Ishikawa (cell line): Measurements from ENCODE around the gene ABCG5.

ENCODE experiments used
- CEBPB ChIP-seq: IDR thresholded peaks from 2 replicates; pipeline ENCODE4 v1.6.1; 2012
- CREB1 ChIP-seq: IDR thresholded peaks from 2 replicates; pipeline ENCODE4 v1.6.1; 2012; ENCODE audit warnings: low read depth
- EGR1 ChIP-seq: IDR thresholded peaks from 2 replicates; pipeline ENCODE4 v1.6.1; 2012
- EP300 ChIP-seq: IDR thresholded peaks from 2 replicates; pipeline ENCODE4 v1.6.1; 2012; ENCODE audit warnings: borderline replicate concordance
- FOXM1 ChIP-seq: IDR thresholded peaks from 2 replicates; pipeline ENCODE4 v1.6.1; 2012; ENCODE audit warnings: low read depth, borderline replicate concordance
- NFIC ChIP-seq: IDR thresholded peaks from 2 replicates; pipeline ENCODE4 v1.6.1; 2012
- RAD21 ChIP-seq: IDR thresholded peaks from 2 replicates; pipeline ENCODE4 v1.6.1; 2012; ENCODE audit warnings: low read depth
- TAF1 ChIP-seq: IDR thresholded peaks from 2 replicates; pipeline ENCODE4 v1.6.1; 2012; ENCODE audit warnings: low read depth, mild to moderate bottlenecking
- TCF12 ChIP-seq: IDR thresholded peaks from 2 replicates; pipeline ENCODE4 v1.6.1; 2012; ENCODE audit warnings: low read depth
- TEAD4 ChIP-seq: IDR thresholded peaks from 2 replicates; pipeline ENCODE4 v1.6.1; 2012
- YY1 ChIP-seq: IDR thresholded peaks from 2 replicates; pipeline ENCODE4 v1.6.1; 2012; ENCODE audit warnings: low read depth
- ZBTB7A ChIP-seq: IDR thresholded peaks from 2 replicates; pipeline ENCODE4 v1.6.1; 2012; ENCODE audit warnings: low read depth
- TF ChIP-seq, protein P1 (sequence below): IDR thresholded peaks from 2 replicates; pipeline ENCODE4 v1.6.1; 2012
- TF ChIP-seq, protein P2 (sequence below): IDR thresholded peaks from 2 replicates; pipeline ENCODE4 v1.6.1; 2012; ENCODE audit warnings: low read depth, mild to moderate bottlenecking
- TF ChIP-seq, protein P3 (sequence below): IDR thresholded peaks from 2 replicates; pipeline ENCODE4 v1.6.1; 2012

ABCG5 gene

DNA sequence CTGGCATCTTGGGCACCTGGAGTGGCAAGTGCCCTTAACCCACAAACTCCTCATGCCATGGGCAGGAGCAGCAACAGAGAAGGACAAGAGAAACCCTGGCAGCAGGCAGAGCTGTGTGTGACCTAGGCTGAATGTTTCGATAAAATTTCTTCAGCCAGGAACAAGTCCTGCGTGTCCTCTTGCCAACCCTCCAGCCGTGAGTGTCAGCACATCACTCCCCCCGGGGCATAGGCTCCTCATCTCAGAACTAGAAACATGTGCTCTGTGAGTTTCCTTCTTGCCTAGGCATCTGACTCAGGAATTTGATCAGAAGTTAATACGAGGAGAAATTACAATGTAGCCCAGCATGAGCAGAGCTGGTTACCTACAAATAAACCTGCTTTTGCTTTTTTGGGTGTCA, 2.3 kb upstream of the ABCG5 start:
- TF ChIP-seq, protein P1, sequence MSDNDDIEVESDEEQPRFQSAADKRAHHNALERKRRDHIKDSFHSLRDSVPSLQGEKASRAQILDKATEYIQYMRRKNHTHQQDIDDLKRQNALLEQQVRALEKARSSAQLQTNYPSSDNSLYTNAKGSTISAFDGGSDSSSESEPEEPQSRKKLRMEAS: no peak
- TF ChIP-seq, protein P2, sequence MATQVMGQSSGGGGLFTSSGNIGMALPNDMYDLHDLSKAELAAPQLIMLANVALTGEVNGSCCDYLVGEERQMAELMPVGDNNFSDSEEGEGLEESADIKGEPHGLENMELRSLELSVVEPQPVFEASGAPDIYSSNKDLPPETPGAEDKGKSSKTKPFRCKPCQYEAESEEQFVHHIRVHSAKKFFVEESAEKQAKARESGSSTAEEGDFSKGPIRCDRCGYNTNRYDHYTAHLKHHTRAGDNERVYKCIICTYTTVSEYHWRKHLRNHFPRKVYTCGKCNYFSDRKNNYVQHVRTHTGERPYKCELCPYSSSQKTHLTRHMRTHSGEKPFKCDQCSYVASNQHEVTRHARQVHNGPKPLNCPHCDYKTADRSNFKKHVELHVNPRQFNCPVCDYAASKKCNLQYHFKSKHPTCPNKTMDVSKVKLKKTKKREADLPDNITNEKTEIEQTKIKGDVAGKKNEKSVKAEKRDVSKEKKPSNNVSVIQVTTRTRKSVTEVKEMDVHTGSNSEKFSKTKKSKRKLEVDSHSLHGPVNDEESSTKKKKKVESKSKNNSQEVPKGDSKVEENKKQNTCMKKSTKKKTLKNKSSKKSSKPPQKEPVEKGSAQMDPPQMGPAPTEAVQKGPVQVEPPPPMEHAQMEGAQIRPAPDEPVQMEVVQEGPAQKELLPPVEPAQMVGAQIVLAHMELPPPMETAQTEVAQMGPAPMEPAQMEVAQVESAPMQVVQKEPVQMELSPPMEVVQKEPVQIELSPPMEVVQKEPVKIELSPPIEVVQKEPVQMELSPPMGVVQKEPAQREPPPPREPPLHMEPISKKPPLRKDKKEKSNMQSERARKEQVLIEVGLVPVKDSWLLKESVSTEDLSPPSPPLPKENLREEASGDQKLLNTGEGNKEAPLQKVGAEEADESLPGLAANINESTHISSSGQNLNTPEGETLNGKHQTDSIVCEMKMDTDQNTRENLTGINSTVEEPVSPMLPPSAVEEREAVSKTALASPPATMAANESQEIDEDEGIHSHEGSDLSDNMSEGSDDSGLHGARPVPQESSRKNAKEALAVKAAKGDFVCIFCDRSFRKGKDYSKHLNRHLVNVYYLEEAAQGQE: no peak
- no peak for TF ChIP-seq NFIC
- TF ChIP-seq, protein P3, sequence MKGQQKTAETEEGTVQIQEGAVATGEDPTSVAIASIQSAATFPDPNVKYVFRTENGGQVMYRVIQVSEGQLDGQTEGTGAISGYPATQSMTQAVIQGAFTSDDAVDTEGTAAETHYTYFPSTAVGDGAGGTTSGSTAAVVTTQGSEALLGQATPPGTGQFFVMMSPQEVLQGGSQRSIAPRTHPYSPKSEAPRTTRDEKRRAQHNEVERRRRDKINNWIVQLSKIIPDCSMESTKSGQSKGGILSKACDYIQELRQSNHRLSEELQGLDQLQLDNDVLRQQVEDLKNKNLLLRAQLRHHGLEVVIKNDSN: no peak
- no peak for TF ChIP-seq CREB1
- TF ChIP-seq ZBTB7A: no peak
- no peak for TF ChIP-seq EGR1

DNA sequence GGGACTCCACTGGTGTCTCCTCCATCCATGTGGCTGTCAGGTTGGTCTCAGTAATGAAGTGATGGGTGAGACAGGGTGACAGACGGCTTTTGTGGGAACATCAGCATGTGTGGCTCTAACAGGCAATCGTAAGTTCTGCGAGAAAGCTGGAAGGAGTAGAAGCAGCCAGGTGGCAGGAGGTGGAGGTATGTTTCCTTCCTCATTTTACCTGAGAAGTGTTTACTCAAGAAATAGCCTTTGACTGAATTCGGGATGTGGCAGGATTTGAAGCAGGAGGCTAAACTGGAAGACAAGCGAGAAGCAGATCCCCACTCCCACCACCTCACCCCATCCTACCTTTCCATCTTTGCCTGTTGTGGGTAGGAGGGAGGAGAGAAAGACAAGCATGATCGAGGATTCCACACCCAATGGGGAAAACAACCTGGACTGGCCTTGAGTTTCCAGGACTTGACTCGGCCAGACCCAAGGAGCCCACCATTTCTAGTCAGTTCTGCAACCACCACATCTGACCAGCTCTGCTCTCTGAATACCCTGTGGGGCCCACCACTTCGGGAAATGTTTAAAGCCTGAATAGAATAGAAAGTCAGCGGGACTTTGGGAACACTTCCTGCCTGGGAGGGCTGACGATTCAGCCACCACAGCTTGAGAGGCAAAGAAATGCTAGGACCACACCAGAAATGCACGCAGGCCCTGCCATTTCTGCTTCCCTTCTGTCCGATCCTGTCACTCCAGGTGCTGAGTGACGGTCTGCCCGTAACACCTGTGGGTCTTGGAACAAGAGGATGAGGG, 1.3 kb upstream of the ABCG5 start:
- TF ChIP-seq YY1 (no peak), RAD21 (no peak), NFIC (no peak), FOXM1 (no peak), TAF1 (no peak), EP300 (no peak)
- TF ChIP-seq, protein P3: no peak
- TF ChIP-seq, protein P2: no peak
- TF ChIP-seq, protein P1: no peak

DNA sequence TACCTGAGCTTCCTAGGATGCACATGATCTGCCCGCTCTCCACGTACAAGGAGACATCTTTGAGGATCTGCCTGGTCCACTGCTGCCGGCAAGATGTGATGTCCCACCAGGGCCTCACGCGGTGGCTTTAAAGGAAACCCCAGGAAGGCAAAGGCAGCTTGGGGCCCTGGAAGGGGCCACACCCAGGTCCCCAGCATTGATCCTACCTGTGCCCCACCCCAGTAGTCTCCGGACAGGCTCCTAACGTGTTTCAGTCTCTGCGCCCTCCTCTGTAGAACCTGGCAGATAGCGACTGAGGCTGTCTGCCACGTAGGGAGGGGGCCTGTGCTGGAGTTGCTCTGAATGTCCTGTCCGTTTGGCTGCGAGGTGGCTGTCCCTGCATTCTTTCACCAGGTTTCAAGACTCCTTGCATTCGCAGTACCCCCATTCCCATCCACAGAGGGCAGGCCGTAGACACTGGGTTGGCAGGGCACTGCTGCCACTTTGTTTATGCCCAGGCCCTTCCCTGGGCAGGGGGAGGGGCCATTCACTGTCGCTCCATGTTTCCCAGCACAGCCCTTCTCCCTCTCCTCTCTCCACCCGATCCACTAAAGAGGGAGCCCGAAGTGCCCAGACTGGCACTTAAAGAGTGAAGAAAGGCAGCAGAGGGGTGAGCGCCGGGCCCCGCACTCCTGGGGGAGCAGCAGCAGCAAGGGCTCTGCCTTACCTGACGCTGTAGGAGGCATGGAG, 644 bp downstream of the ABCG5 start:
- TF ChIP-seq CREB1: no peak
- TF ChIP-seq EGR1: no peak
- TF ChIP-seq FOXM1: no peak
- TF ChIP-seq EP300: no peak
- TF ChIP-seq, protein P1: no peak

DNA sequence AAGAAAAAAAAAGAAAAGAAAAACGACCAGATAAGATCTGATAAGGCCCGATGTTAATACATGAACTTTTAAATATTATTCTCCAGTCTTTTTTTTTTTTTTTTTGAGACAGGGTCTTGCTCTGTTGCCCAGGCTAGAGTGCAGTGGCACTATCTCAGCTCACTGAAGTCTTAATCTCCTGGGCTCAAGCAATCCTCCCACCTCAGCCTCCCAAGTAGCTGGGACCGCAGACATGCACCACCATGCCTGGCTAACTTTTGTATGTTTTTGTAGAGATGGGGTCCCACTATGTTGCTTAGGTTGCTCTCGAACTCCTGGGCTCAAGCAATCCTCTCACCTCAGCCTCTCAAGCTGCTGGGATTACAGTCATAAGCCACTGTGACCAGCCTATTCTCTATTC, 1.6 kb downstream of the ABCG5 start:
- TF ChIP-seq RAD21 (no peak), TCF12 (no peak), CEBPB (no peak), FOXM1 (no peak), EP300 (no peak), TAF1 (no peak), NFIC (no peak), CREB1 (no peak), TEAD4 (no peak), YY1 (no peak), ZBTB7A (no peak), EGR1 (no peak)
- TF ChIP-seq, protein P1: no peak
- TF ChIP-seq, protein P2: no peak
- TF ChIP-seq, protein P3: no peak
